PFSK-1 (cell line): Measurements from ENCODE around the gene RAB3IL1.

ENCODE experiments used
- FOXP2 ChIP-seq: optimal IDR thresholded peaks from 2 replicates; pipeline ENCODE3; 2011; ENCODE audit warnings: borderline replicate concordance, control low read depth, inconsistent platforms; ENCODE audit not compliant: insufficient read depth; ENCODE audit errors: extremely low read length, extremely low read depth
- POLR2AphosphoS5 ChIP-seq: IDR thresholded peaks from 2 replicates; pipeline ENCODE4 v1.6.1; 2012; ENCODE audit warnings: low read depth, mild to moderate bottlenecking, control low read depth, low read length, moderate library complexity
- SIN3A ChIP-seq: IDR thresholded peaks from 2 replicates; pipeline ENCODE4 v1.6.1; 2012; ENCODE audit warnings: mild to moderate bottlenecking, low read length, moderate library complexity, borderline replicate concordance; ENCODE audit not compliant: insufficient read depth
- TAF1 ChIP-seq: IDR thresholded peaks from 2 replicates; pipeline ENCODE4 v1.6.1; 2012; ENCODE audit warnings: low read length, control low read depth, borderline replicate concordance; ENCODE audit not compliant: insufficient read depth
- TF ChIP-seq, protein P1 (sequence below), 2 experiments: IDR thresholded peaks; 2 replicates each; pipeline versions ENCODE4 v1.6.1 to v1.8.0; 2011 to 2012; ENCODE audit warnings: low read depth in 2 of 2, low read length in 2 of 2, control low read depth in 1 of 2, inconsistent platforms in 1 of 2, mild to moderate bottlenecking in 1 of 2, moderate library complexity in 1 of 2; ENCODE audit not compliant: insufficient read depth in 1 of 2

Gene RAB3IL1

DNA sequence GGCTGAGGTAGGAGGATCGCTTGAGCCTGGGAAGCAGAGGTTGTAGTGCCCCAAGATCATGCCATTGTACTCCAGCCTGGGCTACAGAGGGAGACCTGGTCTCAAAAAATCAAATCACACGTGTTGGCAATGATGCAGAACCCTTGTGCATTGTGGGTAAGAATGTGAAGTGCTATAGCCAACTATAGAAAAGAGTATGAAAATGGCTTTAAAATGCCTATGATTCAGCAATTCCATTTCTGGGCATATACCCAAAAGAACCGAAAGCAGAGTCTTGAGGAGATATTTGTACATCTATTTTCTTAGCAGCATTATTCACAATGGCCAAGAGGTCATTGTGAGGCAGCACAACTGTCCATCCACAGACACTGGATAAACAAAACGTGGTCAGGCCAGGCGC is 23.4 kb downstream of the RAB3IL1 start:
- TF ChIP-seq TAF1, result no peak
- TF ChIP-seq SIN3A, result no peak
- TF ChIP-seq, protein P1, sequence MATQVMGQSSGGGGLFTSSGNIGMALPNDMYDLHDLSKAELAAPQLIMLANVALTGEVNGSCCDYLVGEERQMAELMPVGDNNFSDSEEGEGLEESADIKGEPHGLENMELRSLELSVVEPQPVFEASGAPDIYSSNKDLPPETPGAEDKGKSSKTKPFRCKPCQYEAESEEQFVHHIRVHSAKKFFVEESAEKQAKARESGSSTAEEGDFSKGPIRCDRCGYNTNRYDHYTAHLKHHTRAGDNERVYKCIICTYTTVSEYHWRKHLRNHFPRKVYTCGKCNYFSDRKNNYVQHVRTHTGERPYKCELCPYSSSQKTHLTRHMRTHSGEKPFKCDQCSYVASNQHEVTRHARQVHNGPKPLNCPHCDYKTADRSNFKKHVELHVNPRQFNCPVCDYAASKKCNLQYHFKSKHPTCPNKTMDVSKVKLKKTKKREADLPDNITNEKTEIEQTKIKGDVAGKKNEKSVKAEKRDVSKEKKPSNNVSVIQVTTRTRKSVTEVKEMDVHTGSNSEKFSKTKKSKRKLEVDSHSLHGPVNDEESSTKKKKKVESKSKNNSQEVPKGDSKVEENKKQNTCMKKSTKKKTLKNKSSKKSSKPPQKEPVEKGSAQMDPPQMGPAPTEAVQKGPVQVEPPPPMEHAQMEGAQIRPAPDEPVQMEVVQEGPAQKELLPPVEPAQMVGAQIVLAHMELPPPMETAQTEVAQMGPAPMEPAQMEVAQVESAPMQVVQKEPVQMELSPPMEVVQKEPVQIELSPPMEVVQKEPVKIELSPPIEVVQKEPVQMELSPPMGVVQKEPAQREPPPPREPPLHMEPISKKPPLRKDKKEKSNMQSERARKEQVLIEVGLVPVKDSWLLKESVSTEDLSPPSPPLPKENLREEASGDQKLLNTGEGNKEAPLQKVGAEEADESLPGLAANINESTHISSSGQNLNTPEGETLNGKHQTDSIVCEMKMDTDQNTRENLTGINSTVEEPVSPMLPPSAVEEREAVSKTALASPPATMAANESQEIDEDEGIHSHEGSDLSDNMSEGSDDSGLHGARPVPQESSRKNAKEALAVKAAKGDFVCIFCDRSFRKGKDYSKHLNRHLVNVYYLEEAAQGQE (IDR thresholded peaks at IDR 0.05; ENCODE audit: insufficient read depth in 1 of 2, low read depth in 2 of 2, low read length in 2 of 2), result no peak

DNA sequence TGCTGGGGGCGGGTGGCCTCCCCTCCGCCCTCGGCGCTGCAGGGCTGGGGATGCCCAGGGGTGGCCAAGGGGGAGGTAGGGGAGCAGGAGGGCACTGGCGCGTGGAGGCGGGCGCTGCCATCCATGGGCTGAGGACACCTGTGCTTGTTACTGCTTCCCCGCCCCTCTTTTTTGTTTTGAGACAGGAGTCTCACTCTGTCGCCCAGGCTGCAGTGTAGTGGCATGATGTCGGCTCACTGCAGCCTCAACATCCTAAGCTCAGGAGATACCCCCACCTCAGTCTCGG is 25.3 kb downstream of the RAB3IL1 start:
- TF ChIP-seq POLR2AphosphoS5, result no peak
- no peak for TF ChIP-seq TAF1
- TF ChIP-seq FOXP2, result no peak
- no peak for TF ChIP-seq SIN3A
- TF ChIP-seq, protein P1 (IDR thresholded peaks at IDR 0.05; ENCODE audit: insufficient read depth in 1 of 2, low read depth in 2 of 2, low read length in 2 of 2), result no peak

DNA sequence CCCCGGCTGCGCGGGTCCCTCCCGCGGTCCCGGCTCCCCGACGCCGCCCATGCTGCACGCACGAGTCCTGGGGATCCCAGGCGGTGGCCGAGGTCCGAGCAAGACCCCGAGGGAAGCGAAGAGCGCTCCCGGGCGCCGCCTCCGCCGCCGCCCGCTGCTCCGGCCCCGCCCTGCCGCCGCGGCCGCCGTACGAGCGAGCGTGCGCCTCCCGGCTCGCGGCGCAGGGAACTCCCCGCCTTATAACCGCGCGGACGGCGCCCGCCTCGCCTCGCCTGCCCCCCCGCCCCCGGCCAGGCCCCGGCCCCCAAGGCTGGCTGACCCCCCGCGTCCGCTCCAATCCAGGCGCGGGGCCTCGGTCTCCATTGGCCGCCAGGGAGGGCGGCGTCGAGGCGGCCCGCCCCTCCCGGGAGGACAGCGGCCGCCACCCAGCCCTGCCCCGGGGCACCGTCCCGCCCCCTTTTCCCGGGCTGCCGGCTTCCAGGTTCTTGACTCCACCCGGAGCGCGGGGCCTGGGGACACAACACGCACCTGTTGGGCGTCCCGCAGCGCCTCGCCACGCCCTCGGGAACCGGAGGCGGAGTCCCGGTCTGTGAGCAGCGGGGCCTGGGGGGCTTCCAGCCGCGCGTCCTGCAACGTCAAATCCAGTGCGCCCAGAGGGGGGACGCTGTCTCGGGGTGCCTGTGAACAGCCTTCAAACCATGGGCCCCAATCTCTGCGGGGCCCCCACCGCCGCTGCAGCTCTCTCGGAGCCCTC is 25.9 kb downstream of the RAB3IL1 start, which contains the start of gene FADS3:
Gene FADS3, minus strand, starts transcription at position 215 of the 754 bp plus-strand sequence. Its CDS starts 164 bp downstream, at position 51.
- peak; percentile 79 for TF ChIP-seq FOXP2
- TF ChIP-seq TAF1, result no peak

DNA sequence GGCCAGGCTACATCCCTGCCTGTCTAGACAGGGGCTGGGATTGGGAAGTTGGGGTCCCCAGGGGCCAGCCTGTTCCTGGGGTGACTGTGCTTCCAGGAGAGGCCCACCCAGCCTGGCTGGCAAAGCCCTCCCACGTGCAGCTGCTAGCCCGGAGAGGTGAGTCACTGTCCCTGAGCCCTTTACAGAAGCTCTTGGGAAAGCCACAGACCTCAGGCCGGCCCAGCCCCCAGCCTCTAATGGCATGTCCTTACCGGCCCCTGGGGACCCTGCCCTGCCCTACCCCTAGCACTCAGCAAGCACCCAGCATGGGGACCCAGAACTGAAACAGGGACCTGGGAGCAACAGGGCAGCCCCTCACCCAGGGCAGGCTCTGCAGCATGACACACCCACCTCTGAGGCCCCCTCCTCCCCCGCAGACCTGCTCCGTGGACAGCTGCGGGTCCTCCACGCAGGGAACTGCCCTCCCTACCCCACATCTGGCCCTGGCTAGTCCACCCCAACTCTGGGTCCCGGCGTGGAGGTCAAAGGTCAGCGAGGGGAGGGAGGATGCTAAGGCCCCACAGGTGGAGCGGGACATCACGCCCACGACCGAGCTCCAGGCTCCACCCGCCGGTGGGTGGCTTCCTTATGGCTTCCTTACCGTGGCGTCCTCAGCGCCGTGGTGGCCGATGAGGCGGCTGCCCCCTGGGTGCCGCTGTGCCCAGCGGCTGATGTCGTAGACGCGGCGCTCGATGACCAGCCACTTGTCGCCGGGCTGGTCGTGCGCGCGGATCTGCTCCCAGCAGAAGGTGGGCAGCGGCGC is 26.6 kb downstream of the RAB3IL1 start:
- TF ChIP-seq SIN3A, result no peak
- no peak for TF ChIP-seq TAF1

DNA sequence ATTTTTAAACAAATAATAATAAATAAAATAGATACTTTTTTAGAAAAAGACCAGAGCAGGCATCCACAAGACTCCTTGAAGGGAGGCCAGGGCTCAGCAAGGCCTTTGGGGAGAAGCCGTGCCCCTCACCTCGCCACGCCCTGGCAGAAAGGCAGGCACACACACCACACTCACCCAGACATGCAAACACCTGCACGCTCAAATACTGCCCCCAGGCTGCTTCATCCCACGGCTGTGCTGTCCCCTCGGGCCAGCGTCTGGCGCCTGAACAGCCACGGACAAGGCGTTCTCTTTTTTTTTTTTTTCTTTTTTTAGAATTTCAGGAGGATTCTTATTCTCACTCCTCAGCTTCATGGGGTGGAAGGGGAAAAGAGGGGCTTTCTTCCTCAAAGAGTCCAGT is 27.5 kb downstream of the RAB3IL1 start:
- TF ChIP-seq SIN3A (no peak), TAF1 (no peak), POLR2AphosphoS5 (no peak), FOXP2 (no peak)
- TF ChIP-seq, protein P1 (IDR thresholded peaks at IDR 0.05; ENCODE audit: insufficient read depth in 1 of 2, low read depth in 2 of 2, low read length in 2 of 2), result no peak

DNA sequence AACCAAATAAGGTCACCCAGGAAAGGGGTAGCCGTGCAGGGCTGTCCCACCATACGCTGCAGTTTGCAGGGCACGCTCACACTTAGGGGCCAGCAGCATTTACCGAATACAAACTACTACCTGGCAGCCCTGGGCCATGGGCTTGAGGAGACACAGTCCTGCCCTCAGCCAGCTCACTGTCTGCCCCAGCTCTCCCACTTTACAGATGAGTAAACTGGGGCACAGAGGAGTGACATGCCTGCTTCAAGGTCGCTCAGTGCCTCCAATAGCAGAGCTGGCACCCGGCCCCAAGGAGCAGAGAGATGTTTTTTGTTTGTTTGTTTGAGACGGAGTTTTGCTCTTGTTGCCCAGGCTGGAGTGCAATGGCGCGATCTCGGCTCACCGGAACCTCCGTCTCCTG is 28.8 kb downstream of the RAB3IL1 start:
- no peak for TF ChIP-seq TAF1
